ENCODE data around the gene CELF4.

DNA sequence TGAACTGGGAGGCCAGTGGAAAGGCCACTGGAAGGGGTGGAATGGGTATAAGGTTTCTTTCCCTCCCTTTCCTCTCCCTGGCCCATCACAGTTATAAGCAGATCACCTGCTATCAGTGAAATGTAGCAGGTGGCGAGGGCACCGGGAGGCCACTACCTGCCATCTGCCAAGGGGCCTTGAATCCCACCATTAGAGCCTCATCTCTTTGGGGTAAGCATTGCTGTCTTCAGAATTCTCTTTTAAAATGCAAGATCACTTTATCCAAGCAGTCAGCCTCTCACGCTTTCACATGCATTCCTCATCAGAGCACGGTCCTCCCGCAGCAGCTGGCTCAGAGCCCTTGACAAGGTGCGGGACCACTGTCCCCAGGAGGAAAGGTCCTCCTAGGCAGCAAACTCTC, 268.5 kb downstream of the CELF4 start:
- TF ChIP-seq EZH2 (IDR thresholded peaks at IDR 0.05): no peak
- no peak for TF ChIP-seq POLR2AphosphoS5 (IDR thresholded peaks at IDR 0.05; ENCODE audit: borderline replicate concordance, low read depth, low read length)
- TF ChIP-seq FOXP2 (optimal IDR thresholded peaks at IDR 0.05; ENCODE audit: control extremely low read depth, extremely low read length, insufficient read depth): no peak

All from SK-N-MC (cell line).